K562 (cell line): ENCODE measurements around the gene LY6G6F. TPM values are rescaled to one million over a fixed set of nuclear protein-coding genes. Genes with fewer than 3 reads are reported as not detected.

Experiments
- CBX3 ChIP-seq, 2 experiments: IDR thresholded peaks; 1 replicate in 1 of 2; 2 replicates in 1 of 2; pipeline ENCODE4 v1.6.1; 2012; ENCODE audit warnings: inconsistent platforms in 2 of 2, low read length in 2 of 2, borderline replicate concordance in 1 of 2, control low read depth in 1 of 2
- CTBP1 ChIP-seq: fragments of 450-650 bp; IDR thresholded peaks from 2 replicates; pipeline ENCODE4 v1.6.1; 2016; ENCODE audit warnings: borderline replicate concordance
- ESRRB ChIP-seq: fragments of 250-450 bp; sonication (Bioruptor Pico); IDR thresholded peaks from 2 replicates; pipeline ENCODE4 v1.5.0; 2020; ENCODE audit warnings: mild to moderate bottlenecking, moderate library complexity, borderline replicate concordance
- HLTF ChIP-seq: fragments of 450-650 bp; IDR thresholded peaks from 2 replicates; pipeline ENCODE4 v1.6.1; 2016
- MYC ChIP-seq, 2 experiments: fragments of 250-450 bp in 1 of 2; sonication (Bioruptor Pico) in 1 of 2; IDR thresholded peaks; 2 replicates each; pipeline versions ENCODE4 v1.5.1 to v1.6.1; 2012 to 2021; ENCODE audit warnings: low read depth in 2 of 2, borderline replicate concordance in 1 of 2, improper control_type of control experiment in 1 of 2, low read length in 1 of 2, mild to moderate bottlenecking in 1 of 2, moderate library complexity in 1 of 2
- NCOA1 ChIP-seq: fragments of 450-650 bp; IDR thresholded peaks from 2 replicates; pipeline ENCODE4 v1.6.1; 2016; ENCODE audit warnings: low read depth
- NRF1 ChIP-seq, 2 experiments: fragments of 450-650 bp; IDR thresholded peaks in 1 of 2; conservative IDR thresholded peaks in 1 of 2; 2 replicates each; pipeline ENCODE4 v1.6.1; 2014; ENCODE audit warnings: mild to moderate bottlenecking in 2 of 2
- POLR2A ChIP-seq: fragments of 450-650 bp; conservative IDR thresholded peaks from 2 replicates; pipeline ENCODE4 v1.6.1; 2016
- SIX5 ChIP-seq, 2 experiments: IDR thresholded peaks; 2 replicates each; pipeline ENCODE4 v1.6.1; 2011; ENCODE audit warnings: low read length in 2 of 2, borderline replicate concordance in 1 of 2, low read depth in 1 of 2, mild to moderate bottlenecking in 1 of 2, moderate library complexity in 1 of 2; ENCODE audit not compliant: insufficient read depth in 1 of 2
- ZC3H11A ChIP-seq: IDR thresholded peaks from 2 replicates; pipeline ENCODE4 v1.6.1; 2012; ENCODE audit warnings: low read depth, low read length, improper control_type of control experiment
- ZNF324 ChIP-seq: fragments of 250-450 bp; sonication (Bioruptor Pico); IDR thresholded peaks from 2 replicates; pipeline ENCODE4 v1.4.0; 2020; ENCODE audit warnings: mild to moderate bottlenecking
- ZNF764 ChIP-seq: fragments of 250-450 bp; sonication (Bioruptor Pico); IDR thresholded peaks from 2 replicates; pipeline ENCODE4 v1.4.0; 2020; ENCODE audit warnings: low read depth, mild to moderate bottlenecking, moderate library complexity
- ZNF766 ChIP-seq: fragments of 200-800 bp; sonication (Bioruptor generic); conservative IDR thresholded peaks from 2 replicates; pipeline ENCODE4 v1.6.1; 2016; ENCODE audit warnings: missing genetic modification characterization, missing compliant biosample characterization
- ZNF785 ChIP-seq: fragments of 250-450 bp; sonication (Bioruptor Pico); IDR thresholded peaks from 2 replicates; pipeline ENCODE4 v1.4.0; 2020; ENCODE audit warnings: mild to moderate bottlenecking
- polyA plus RNA-seq, 8 experiments: library from polyadenylated mRNA; depleted of rRNA in 4 of 8; stranded (reverse) in 5 of 8; unstranded in 3 of 8; fragments of >200 nt; fragmentation: Nextera tagmentation in 2 of 8; fragmentation: Illumina TruSeq in 1 of 8; extraction: Ambion mirVana in 2 of 8; extraction: Trizol in 1 of 8; gene quantifications; 2 replicates each; pipeline versions ENCODE4 v1.2.1 to v1.2.3, GENCODE V29; 2011 to 2014; ENCODE audit warnings: inconsistent platforms in 1 of 8, missing spikeins in 1 of 8
- total RNA-seq, 7 experiments: library from RNA; depleted of rRNA in 6 of 7; stranded (reverse); fragments of >200 nt in 6 of 7; fragmentation: Illumina TruSeq in 2 of 7; extraction: Trizol in 2 of 7; gene quantifications; 2 replicates each; pipeline versions ENCODE4 v1.2.1 to v1.2.3, GENCODE V29; 2011 to 2021; ENCODE audit warnings: low replicate concordance in 1 of 7
- TF ChIP-seq, protein P1 (sequence below): sonication (generic); formaldehyde crosslinking; IDR thresholded peaks from 2 replicates; pipeline ENCODE4 v1.8.1; 2022; ENCODE audit warnings: missing genetic modification reagents
- TF ChIP-seq, protein P2 (sequence below): fragments of 450-650 bp; conservative IDR thresholded peaks from 2 replicates; pipeline ENCODE4 v1.6.1; 2016; ENCODE audit warnings: missing genetic modification characterization, low read depth, mild to moderate bottlenecking, control low read depth, missing compliant biosample characterization
- TF ChIP-seq, protein P3 (sequence below): fragments of 200-800 bp; sonication (Bioruptor generic); IDR thresholded peaks from 2 replicates; pipeline ENCODE4 v1.6.1; 2017; ENCODE audit warnings: missing genetic modification characterization, missing compliant biosample characterization
- TF ChIP-seq, protein P4 (sequence below): fragments of 250-450 bp; sonication (Bioruptor Pico); IDR thresholded peaks from 2 replicates; pipeline ENCODE4 v1.5.0; 2020; ENCODE audit warnings: mild to moderate bottlenecking, borderline replicate concordance
- TF ChIP-seq, protein P5 (sequence below): fragments of 450-650 bp; formaldehyde crosslinking; IDR thresholded peaks from 2 replicates; pipeline ENCODE4 v1.4.0; 2022; ENCODE audit warnings: missing genetic modification characterization

LY6G6F gene
- total and polyA plus RNA-seq, 9 of the 15 experiments (the other 6 are each of a cell fraction or from before 2014, with no cell fraction given): 0.14 to 0.50 (median 0.28) TPM; not detected in 2

DNA sequence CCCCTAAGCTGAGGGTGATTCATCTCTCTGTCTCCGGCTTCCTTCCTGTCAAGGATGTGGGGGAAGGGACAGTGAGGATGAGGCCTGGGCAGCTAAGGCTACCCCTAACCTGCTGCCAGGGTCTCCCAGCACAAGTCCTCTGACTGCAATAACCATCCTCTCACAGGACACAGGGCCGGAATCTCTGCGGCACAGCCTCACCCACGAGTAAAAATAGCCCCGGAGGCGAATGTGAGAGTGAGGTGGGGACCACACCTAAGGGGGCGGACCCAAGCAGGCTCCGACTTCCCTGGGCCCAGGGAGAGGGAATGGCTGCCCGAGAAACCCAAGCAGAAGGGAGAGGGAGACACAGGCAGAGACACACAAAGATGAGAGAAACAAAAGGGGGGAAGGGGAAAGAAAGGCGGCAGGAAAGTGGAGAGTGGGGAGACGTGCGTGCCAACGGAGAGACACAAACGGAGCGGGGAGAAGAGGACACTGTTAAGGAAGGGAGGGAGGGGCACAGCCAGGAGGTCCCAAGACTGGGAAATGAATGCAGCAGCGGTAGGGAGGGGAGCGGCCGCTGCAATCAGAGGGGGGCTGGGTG lies 28.2 kb downstream of the LY6G6F start (continued):
- no peak for TF ChIP-seq SIX5 (IDR thresholded peaks at IDR 0.05; ENCODE audit: borderline replicate concordance in 1 of 2, insufficient read depth in 1 of 2, low read depth in 1 of 2, low read length in 2 of 2)
- peak; percentile 14; the same call in 1 of the 2 replicates for TF ChIP-seq MYC (IDR thresholded peaks at IDR 0.05; ENCODE audit: low read depth, low read length)
- TF ChIP-seq MYC (CRISPR knock-in tag; IDR thresholded peaks at IDR 0.05; ENCODE audit: borderline replicate concordance, low read depth): no peak
- no peak for TF ChIP-seq CTBP1
- TF ChIP-seq NRF1 (conservative IDR thresholded peaks at IDR 0.05 in 1 of 2, IDR thresholded peaks at IDR 0.05 in 1 of 2): peak; percentile 28 to 31; a peak in 1 of 4 replicates
- no peak for TF ChIP-seq ZNF766 (CRISPR knock-in tag)
- TF ChIP-seq NCOA1: no peak
- TF ChIP-seq ZNF324 (CRISPR knock-in tag): no peak
- TF ChIP-seq ESRRB (CRISPR knock-in tag): no peak
- TF ChIP-seq ZNF785 (CRISPR knock-in tag): no peak
- TF ChIP-seq CBX3 (IDR thresholded peaks at IDR 0.05; ENCODE audit: borderline replicate concordance in 1 of 2, low read length in 2 of 2): peak in 1 of 2 experiments; percentile 41; a peak in 1 of 3 replicates
- peak; percentile 28; the same call in 1 of the 2 replicates for TF ChIP-seq ZNF764 (CRISPR knock-in tag)
- peak; percentile 88 for TF ChIP-seq POLR2A
- TF ChIP-seq, protein P1, sequence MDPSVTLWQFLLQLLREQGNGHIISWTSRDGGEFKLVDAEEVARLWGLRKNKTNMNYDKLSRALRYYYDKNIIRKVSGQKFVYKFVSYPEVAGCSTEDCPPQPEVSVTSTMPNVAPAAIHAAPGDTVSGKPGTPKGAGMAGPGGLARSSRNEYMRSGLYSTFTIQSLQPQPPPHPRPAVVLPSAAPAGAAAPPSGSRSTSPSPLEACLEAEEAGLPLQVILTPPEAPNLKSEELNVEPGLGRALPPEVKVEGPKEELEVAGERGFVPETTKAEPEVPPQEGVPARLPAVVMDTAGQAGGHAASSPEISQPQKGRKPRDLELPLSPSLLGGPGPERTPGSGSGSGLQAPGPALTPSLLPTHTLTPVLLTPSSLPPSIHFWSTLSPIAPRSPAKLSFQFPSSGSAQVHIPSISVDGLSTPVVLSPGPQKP (CRISPR knock-in tag): no peak
- TF ChIP-seq, protein P2, sequence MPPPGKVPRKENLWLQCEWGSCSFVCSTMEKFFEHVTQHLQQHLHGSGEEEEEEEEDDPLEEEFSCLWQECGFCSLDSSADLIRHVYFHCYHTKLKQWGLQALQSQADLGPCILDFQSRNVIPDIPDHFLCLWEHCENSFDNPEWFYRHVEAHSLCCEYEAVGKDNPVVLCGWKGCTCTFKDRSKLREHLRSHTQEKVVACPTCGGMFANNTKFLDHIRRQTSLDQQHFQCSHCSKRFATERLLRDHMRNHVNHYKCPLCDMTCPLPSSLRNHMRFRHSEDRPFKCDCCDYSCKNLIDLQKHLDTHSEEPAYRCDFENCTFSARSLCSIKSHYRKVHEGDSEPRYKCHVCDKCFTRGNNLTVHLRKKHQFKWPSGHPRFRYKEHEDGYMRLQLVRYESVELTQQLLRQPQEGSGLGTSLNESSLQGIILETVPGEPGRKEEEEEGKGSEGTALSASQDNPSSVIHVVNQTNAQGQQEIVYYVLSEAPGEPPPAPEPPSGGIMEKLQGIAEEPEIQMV (tag): no peak
- TF ChIP-seq, protein P3, sequence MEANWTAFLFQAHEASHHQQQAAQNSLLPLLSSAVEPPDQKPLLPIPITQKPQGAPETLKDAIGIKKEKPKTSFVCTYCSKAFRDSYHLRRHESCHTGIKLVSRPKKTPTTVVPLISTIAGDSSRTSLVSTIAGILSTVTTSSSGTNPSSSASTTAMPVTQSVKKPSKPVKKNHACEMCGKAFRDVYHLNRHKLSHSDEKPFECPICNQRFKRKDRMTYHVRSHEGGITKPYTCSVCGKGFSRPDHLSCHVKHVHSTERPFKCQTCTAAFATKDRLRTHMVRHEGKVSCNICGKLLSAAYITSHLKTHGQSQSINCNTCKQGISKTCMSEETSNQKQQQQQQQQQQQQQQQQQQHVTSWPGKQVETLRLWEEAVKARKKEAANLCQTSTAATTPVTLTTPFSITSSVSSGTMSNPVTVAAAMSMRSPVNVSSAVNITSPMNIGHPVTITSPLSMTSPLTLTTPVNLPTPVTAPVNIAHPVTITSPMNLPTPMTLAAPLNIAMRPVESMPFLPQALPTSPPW: no peak
- 0 out of 2 replicates have a peak, but pooled peaks have one; percentile 13 for TF ChIP-seq ZC3H11A
- TF ChIP-seq, protein P4, sequence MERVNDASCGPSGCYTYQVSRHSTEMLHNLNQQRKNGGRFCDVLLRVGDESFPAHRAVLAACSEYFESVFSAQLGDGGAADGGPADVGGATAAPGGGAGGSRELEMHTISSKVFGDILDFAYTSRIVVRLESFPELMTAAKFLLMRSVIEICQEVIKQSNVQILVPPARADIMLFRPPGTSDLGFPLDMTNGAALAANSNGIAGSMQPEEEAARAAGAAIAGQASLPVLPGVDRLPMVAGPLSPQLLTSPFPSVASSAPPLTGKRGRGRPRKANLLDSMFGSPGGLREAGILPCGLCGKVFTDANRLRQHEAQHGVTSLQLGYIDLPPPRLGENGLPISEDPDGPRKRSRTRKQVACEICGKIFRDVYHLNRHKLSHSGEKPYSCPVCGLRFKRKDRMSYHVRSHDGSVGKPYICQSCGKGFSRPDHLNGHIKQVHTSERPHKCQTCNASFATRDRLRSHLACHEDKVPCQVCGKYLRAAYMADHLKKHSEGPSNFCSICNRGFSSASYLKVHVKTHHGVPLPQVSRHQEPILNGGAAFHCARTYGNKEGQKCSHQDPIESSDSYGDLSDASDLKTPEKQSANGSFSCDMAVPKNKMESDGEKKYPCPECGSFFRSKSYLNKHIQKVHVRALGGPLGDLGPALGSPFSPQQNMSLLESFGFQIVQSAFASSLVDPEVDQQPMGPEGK (CRISPR knock-in tag): 0 out of 2 replicates have a peak, but pooled peaks have one; percentile 29
- TF ChIP-seq, protein P5, sequence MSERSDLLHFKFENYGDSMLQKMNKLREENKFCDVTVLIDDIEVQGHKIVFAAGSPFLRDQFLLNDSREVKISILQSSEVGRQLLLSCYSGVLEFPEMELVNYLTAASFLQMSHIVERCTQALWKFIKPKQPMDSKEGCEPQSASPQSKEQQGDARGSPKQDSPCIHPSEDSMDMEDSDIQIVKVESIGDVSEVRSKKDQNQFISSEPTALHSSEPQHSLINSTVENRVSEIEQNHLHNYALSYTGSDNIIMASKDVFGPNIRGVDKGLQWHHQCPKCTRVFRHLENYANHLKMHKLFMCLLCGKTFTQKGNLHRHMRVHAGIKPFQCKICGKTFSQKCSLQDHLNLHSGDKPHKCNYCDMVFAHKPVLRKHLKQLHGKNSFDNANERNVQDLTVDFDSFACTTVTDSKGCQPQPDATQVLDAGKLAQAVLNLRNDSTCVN (CRISPR knock-in tag): peak; percentile 94
- TF ChIP-seq HLTF: peak; percentile 95
